B cell (primary cell): ENCODE results near the gene ARL4A. TPM values are rescaled to one million over a fixed set of nuclear protein-coding genes. Genes with fewer than 3 reads are reported as not detected.
"Not testable (repeated sequence)": the region's sequence is repeated elsewhere in the genome, so short reads cannot be mapped to it uniquely, and the experiment has no call there.

Source experiments
- ATAC-seq: fragments of 200-7000 bp; cut with Tn5 transposase; one replicate; pipeline ENCODE4 v1.10.0; 2021; ENCODE audit warnings: low read depth, mild to moderate bottlenecking, moderate number of reproducible peaks, moderate library complexity
- CTCF ChIA-PET: fragments of 350-600 bp; sonication (Branson Sonifier 250); formaldehyde crosslinking; loops from one replicate; lab custom pipeline; 2021; ENCODE audit warnings: antibody characterized with exemption, inconsistent platforms; lab: Charles Lee
- POLR2A ChIA-PET: fragments of 350-600 bp; sonication (Branson Sonifier 250); formaldehyde crosslinking; loops from one replicate; lab custom pipeline; 2021; ENCODE audit warnings: antibody characterized with exemption; lab: Charles Lee
- DNase-seq: peaks from one replicate; pipeline ENCODE4 v3.0.0; 2013
- H2AFZ ChIP-seq: 2 replicates; pipeline ENCODE4 v1.6.1; 2012; ENCODE audit warnings: mild to moderate bottlenecking, low read depth, low read length; ENCODE audit not compliant: insufficient read depth, poor library complexity, severe bottlenecking
- H3K27ac ChIP-seq, 2 donors: 1 replicate in 1 of 2; 2 replicates in 1 of 2; pipeline ENCODE4 v1.5.1; 2012 to 2013; ENCODE audit warnings: low read length in 2 of 2, mild to moderate bottlenecking in 2 of 2, moderate library complexity in 1 of 2
- H3K27me3 ChIP-seq, 4 experiments: fragments of 200-600 bp in 1 of 4; sonication (generic) in 1 of 4; replicated peaks in 1 of 4; 1 replicate in 2 of 4; 2 replicates in 2 of 4; pipeline versions ENCODE4 v1.6.1 to v1.7.0; 2013 to 2016; ENCODE audit warnings: low read length in 3 of 4, mild to moderate bottlenecking in 2 of 4, mixed read lengths in 1 of 4, moderate library complexity in 1 of 4; ENCODE audit not compliant: insufficient read depth in 4 of 4, control insufficient read depth in 3 of 4; ENCODE audit errors: control extremely low read depth in 1 of 4
- H3K36me3 ChIP-seq, 2 experiments: replicated peaks in 1 of 2; 1 replicate in 1 of 2; 2 replicates in 1 of 2; pipeline versions ENCODE4 v1.6.1 to v1.7.1; 2013; ENCODE audit warnings: low read length in 1 of 2; ENCODE audit not compliant: insufficient read depth in 2 of 2, control insufficient read depth in 1 of 2; ENCODE audit errors: control extremely low read depth in 1 of 2, extremely low read depth in 1 of 2
- H3K4me1 ChIP-seq, 2 donors: fragments of 200-600 bp in 1 of 2; sonication (generic) in 1 of 2; 1 replicate in 1 of 2; 2 replicates in 1 of 2; pipeline versions ENCODE4 v1.5.1 to v1.6.1; 2013 to 2017; ENCODE audit warnings: low read length in 2 of 2; ENCODE audit not compliant: control insufficient read depth in 2 of 2, insufficient read depth in 2 of 2
- H3K4me2 ChIP-seq: replicated peaks from 2 replicates; pipeline ENCODE3; 2012; ENCODE audit warnings: mild to moderate bottlenecking, low read depth, low read length; ENCODE audit not compliant: poor library complexity, severe bottlenecking
- H3K4me3 ChIP-seq, 5 experiments: fragments of 200-600 bp in 1 of 5; sonication (generic) in 1 of 5; 1 replicate in 3 of 5; 2 replicates in 2 of 5; pipeline versions ENCODE4 v1.5.1 to v1.7.0; 2011 to 2016; ENCODE audit warnings: low read length in 4 of 5, mild to moderate bottlenecking in 4 of 5, low read depth in 2 of 5, control low read depth in 1 of 5, moderate library complexity in 1 of 5; ENCODE audit not compliant: insufficient read depth in 1 of 5; ENCODE audit errors: control extremely low read depth in 1 of 5, extremely low read depth in 1 of 5
- H3K79me2 ChIP-seq: fragments of 200-600 bp; sonication (generic); one replicate; pipeline ENCODE4 v1.6.0; 2016; ENCODE audit warnings: low read length; ENCODE audit not compliant: control insufficient read depth, insufficient read depth
- H3K9ac ChIP-seq: fragments of 200-600 bp; sonication (generic); 2 replicates; pipeline ENCODE4 v1.6.1; 2017; ENCODE audit warnings: mild to moderate bottlenecking, low read length, moderate library complexity
- H3K9me3 ChIP-seq, 3 donors: one replicate each; pipeline versions ENCODE4 v1.6.1 to v1.7.1; 2013; ENCODE audit warnings: low read length in 2 of 3; ENCODE audit not compliant: control insufficient read depth in 2 of 3, insufficient read depth in 1 of 3; ENCODE audit errors: control extremely low read depth in 1 of 3
- H4K20me1 ChIP-seq: 2 replicates; pipeline ENCODE4 v1.6.0; 2012; ENCODE audit warnings: mild to moderate bottlenecking, low read length; ENCODE audit not compliant: insufficient read depth, control insufficient read depth, poor library complexity, severe bottlenecking
- H3K27ac Mint-ChIP-seq: one replicate; pipeline ENCODE4 v1.8.0; 2021; ENCODE audit warnings: mixed read lengths
- H3K27me3 Mint-ChIP-seq: one replicate; pipeline ENCODE4 v1.8.0; 2021; ENCODE audit warnings: mixed read lengths
- H3K4me1 Mint-ChIP-seq: one replicate; pipeline ENCODE4 v1.8.0; 2021; ENCODE audit warnings: mixed read lengths
- H3K4me3 Mint-ChIP-seq: one replicate; pipeline ENCODE4 v1.8.0; 2021; ENCODE audit warnings: mixed read lengths
- H3K9me3 Mint-ChIP-seq: one replicate; pipeline ENCODE4 v1.8.0; 2022; ENCODE audit warnings: mixed read lengths; ENCODE audit not compliant: insufficient read depth
- CTCF ChIP-seq: fragments of 200-600 bp; IDR thresholded peaks from one replicate; pipeline ENCODE4 v1.8.0; 2022; ENCODE audit warnings: antibody characterized with exemption, mild to moderate bottlenecking
- EZH2 ChIP-seq: IDR thresholded peaks from 2 replicates; pipeline ENCODE4 v1.6.1; 2012; ENCODE audit warnings: borderline replicate concordance, low read depth, mild to moderate bottlenecking, moderate library complexity, low read length; ENCODE audit not compliant: insufficient read depth, poor library complexity, severe bottlenecking
- WGBS: methylation state at CpG from one replicate; pipeline ENCODE4 v1.1.5; 2013; ENCODE audit warnings: missing lambda C conversion rate; ENCODE audit not compliant: insufficient coverage; 5-methylcytosine and 5-hydroxymethylcytosine counted together
- intact Hi-C: fragments of 100-400 bp; cut with micrococcal nuclease; formaldehyde crosslinking; loops from one replicate; pipeline ENCODE4 v1.10.0; 2022
- polyA plus RNA-seq: library from polyadenylated mRNA; depleted of rRNA; stranded (reverse); fragments of >200 nt; gene quantifications from 2 replicates; pipeline ENCODE4 v1.2.3, GENCODE V29; 2012
- total RNA-seq, 2 donors: library from RNA; stranded (reverse); fragments of 120-200 nt in 1 of 2; gene quantifications; 1 replicate in 1 of 2; 2 replicates in 1 of 2; pipeline versions ENCODE4 v1.2.3 to v1.2.4, GENCODE V29; 2013 to 2022

The ARL4A gene
- total and polyA plus RNA-seq, 2 donors (not counting 1 experiment from before 2014, with no cell fraction given): 14.2 to 100 TPM

- Histone ChIP-seq H3K79me2 (no peaks in the 10 kb centered on the region), H3K36me3 (no peaks in the 10 kb centered on the region), H2AFZ (peak overlapping the region; percentile 50), H3K9ac (no peak overlapping the region), H3K4me3 (no peak overlapping the region), H3K9me3 (no peaks in the 10 kb centered on the region), H3K27ac (peak overlapping the region; percentile 14 to 23), H4K20me1 (no peaks in the 10 kb centered on the region), H3K4me1 (peaks cover 15 to 19% of the 10 kb centered on the region in 2 donors), H3K4me2 (peak overlapping the region; percentile 31), H3K27me3 (no peaks in the 10 kb centered on the region)
- CTCF ChIA-PET: interaction anchor here (0.7 to 1.0 kb wide), 2 partner anchors 464 to 617 kb away, joined by 3 read pairs; no protein-coding TSS in a partner anchor
- POLR2A ChIA-PET: no interaction called here
- Mint-ChIP-seq H3K27ac (no peak overlapping the region), H3K4me3 (no peak overlapping the region), H3K27me3 (peaks cover 3% of the 10 kb centered on the region), H3K9me3 (no peaks in the 10 kb centered on the region), H3K4me1 (peaks cover 6% of the 10 kb centered on the region)
- intact Hi-C loops: no loop called here
- WGBS: 33% methylated on average over 3 of the region's 5 CpGs
- TF ChIP-seq CTCF (no peak), EZH2 (no peak)
- peak; percentile 41 for ATAC-seq
- DNase-seq: peak; percentile 53
These were observed 43.8 kb upstream of the ARL4A start for GRCh38 chr7:12643644-12644043.

- H3K9me3 Mint-ChIP-seq, H3K9ac ChIP-seq, H3K4me2 ChIP-seq, ATAC-seq, H3K4me1 Mint-ChIP-seq, H3K36me3 ChIP-seq, H3K27me3 ChIP-seq, H2AFZ ChIP-seq, CTCF ChIA-PET, H3K79me2 ChIP-seq, H4K20me1 ChIP-seq, H3K27ac ChIP-seq, H3K27me3 Mint-ChIP-seq, H3K27ac Mint-ChIP-seq, H3K9me3 ChIP-seq, H3K4me3 Mint-ChIP-seq, DNase-seq, H3K4me3 ChIP-seq, intact Hi-C loops, POLR2A ChIA-PET: not testable (repeated sequence)
- WGBS: 83% methylated on average over 4 of the region's 6 CpGs
- peaks cover 11% of the 10 kb centered on the region in 2 donors for H3K4me1 ChIP-seq
These were observed 42.2 kb upstream of the ARL4A start for GRCh38 chr7:12645212-12645611.
